ENCODE data around the gene SCNN1A. TPM values are rescaled to one million over a fixed set of nuclear protein-coding genes. Genes with fewer than 3 reads are reported as not detected.

Gene SCNN1A
- total RNA-seq, 4 donors from 2014 or later: 74.6 to 139 (median 119) TPM

DNA sequence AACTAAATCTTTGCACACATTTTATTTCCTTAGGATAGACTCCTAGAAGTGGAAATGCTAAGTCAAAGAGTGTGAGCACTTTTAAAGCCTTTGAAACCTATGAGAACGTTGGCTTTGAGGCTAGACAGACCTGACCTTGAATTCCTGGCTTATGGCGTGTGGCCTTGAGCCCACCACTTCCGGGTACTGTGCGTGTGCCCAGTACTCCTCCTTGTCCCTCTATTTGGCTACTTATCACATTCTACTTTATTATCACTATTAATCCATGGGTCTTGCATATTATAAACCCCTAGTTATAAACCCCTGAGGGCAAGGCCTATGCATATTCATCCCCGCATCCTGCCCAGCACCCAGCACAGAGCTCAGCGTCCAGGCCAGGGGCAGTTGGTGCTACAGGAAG, 43.4 kb upstream of the SCNN1A start:
- no peak for DNase-seq (ENCODE audit: low spot score in 2 of 2)
- TF ChIP-seq CTCF (IDR thresholded peaks at IDR 0.05) (no peak), POLR2A (IDR thresholded peaks at IDR 0.05) (no peak)
- no peak overlapping the region for H3K4me3 ChIP-seq (ENCODE audit: low read depth, poor library complexity, severe bottlenecking)
- WGBS, 2 donors: 83 to 85% methylated on average over 6 of the region's 6 CpGs
- intact Hi-C loops (cut with DNase I; ENCODE audit: low total_unique reads): no loop called here

GRCh38 chr12:6416596-6416995, 41.2 kb upstream of the SCNN1A start:
- intact Hi-C loops (cut with DNase I; ENCODE audit: low total_unique reads): no loop called here
- no peak for DNase-seq (ENCODE audit: low spot score in 2 of 2)
- TF ChIP-seq POLR2A (IDR thresholded peaks at IDR 0.05): no peak
- no peak for TF ChIP-seq CTCF (IDR thresholded peaks at IDR 0.05)
- no peak overlapping the region for H3K4me3 ChIP-seq (ENCODE audit: low read depth, poor library complexity, severe bottlenecking)
- 82 to 87% methylated on average over 3 of the region's 3 CpGs for WGBS, 2 donors

DNA sequence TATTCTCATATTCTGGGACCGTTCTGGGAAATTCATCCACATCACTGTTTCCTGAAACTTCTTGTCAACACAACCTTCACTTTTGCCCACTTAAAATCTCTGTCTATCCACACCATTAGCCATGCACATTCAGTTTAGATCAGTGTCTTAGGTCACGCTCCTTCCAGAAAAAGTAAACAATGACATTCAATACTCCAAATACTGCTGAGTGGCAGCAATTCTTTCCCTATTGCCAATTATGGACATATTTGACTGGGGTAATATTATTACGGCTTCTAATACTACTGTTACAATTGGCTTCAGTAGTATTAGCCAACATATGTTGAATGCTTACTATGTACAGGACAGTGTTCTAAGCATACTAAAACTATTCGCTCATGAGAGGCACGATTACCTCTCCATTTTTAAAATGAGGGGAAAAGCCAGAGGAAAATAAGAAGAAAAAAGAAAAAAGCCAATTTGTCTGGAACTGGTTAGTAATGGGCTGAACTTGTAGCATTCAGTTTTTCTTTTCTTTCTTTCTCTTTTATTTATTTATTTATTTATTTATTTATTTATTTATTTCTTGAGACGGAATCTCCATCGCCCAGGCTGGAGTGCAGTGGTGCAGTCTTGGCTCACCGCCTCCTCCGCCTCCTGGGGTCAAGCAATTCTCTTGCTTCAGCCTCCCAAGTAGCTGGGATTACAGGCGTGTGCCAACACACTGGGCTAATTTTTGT, 32.0 kb upstream of the SCNN1A start:
- H3K4me3 ChIP-seq (ENCODE audit: low read depth, poor library complexity, severe bottlenecking): no peak overlapping the region
- no peak for DNase-seq (ENCODE audit: low spot score in 2 of 2)
- WGBS, 2 donors: 95 to 98% methylated on average over 10 of the region's 10 CpGs
- TF ChIP-seq POLR2A (IDR thresholded peaks at IDR 0.05) (no peak), CTCF (IDR thresholded peaks at IDR 0.05) (no peak)
- intact Hi-C loops (cut with DNase I; ENCODE audit: low total_unique reads): no loop called here

DNA sequence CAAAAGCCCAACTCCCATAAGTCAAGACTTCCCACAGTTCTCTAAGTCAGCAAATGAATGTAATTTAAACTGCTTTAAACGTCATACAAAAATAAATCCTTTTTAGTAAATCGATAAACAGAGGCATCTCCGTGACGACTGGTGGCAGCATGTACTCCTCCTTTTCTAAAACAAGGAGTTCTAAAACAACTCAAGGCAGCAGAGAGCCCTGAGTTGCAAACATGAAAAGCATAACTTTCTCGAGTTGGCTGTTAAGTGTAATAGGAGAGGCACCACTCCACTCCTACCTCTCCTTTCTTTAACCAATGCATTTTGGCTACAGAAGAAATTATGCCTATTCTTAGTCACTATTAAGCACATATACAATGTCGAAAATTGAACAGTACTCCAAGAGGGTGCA, 30.6 kb upstream of the SCNN1A start:
- no peak overlapping the region for H3K4me3 ChIP-seq (ENCODE audit: low read depth, poor library complexity, severe bottlenecking)
- intact Hi-C loops (cut with DNase I; ENCODE audit: low total_unique reads): no loop called here
- TF ChIP-seq POLR2A (IDR thresholded peaks at IDR 0.05) (no peak), CTCF (IDR thresholded peaks at IDR 0.05) (no peak)
- WGBS, 2 donors: 76 to 78% methylated on average over 6 of the region's 6 CpGs
- DNase-seq (ENCODE audit: low spot score in 2 of 2): no peak

- WGBS, 2 donors: 92 to 97% methylated on average over 5 of the region's 5 CpGs
- DNase-seq (ENCODE audit: low spot score in 2 of 2): no peak
- intact Hi-C loops (cut with DNase I; ENCODE audit: low total_unique reads): no loop called here
- no peak overlapping the region for H3K4me3 ChIP-seq (ENCODE audit: low read depth, poor library complexity, severe bottlenecking)
- TF ChIP-seq CTCF (IDR thresholded peaks at IDR 0.05): no peak
- TF ChIP-seq POLR2A (IDR thresholded peaks at IDR 0.05): no peak
These were observed 29.0 kb upstream of the SCNN1A start for GRCh38 chr12:6404390-6404789.
